Spleen (tissue), 11 donors: ENCODE results near the gene DDAH2. TPM values are rescaled to one million over a fixed set of nuclear protein-coding genes. Genes with fewer than 3 reads are reported as not detected.

Experiments used
- DNase-seq: peaks from one replicate; pipeline ENCODE4 v3.0.0-alpha.2; 2020
- H3K27ac ChIP-seq, 8 donors: fragments of 200-600 bp; sonication (generic) in 7 of 8; 1 replicate in 4 of 8; 2 replicates in 4 of 8; pipeline versions ENCODE4 v1.5.0 to v1.8.0; 2016 to 2021; ENCODE audit warnings: inconsistent platforms in 4 of 8, mild to moderate bottlenecking in 4 of 8, moderate library complexity in 1 of 8
- H3K27me3 ChIP-seq, 7 donors: fragments of 200-600 bp; sonication (generic) in 6 of 7; replicated peaks in 1 of 7; 1 replicate in 4 of 7; 2 replicates in 3 of 7; pipeline versions ENCODE4 v1.5.0 to v1.8.0; 2016 to 2021; ENCODE audit warnings: inconsistent platforms in 3 of 7, mild to moderate bottlenecking in 1 of 7
- H3K36me3 ChIP-seq, 6 donors: fragments of 200-600 bp; sonication (generic) in 5 of 6; 1 replicate in 4 of 6; 2 replicates in 2 of 6; pipeline versions ENCODE4 v1.5.0 to v1.8.0; 2016 to 2021; ENCODE audit warnings: inconsistent platforms in 2 of 6
- H3K4me1 ChIP-seq, 6 donors: fragments of 200-600 bp; sonication (generic) in 5 of 6; 1 replicate in 3 of 6; 2 replicates in 3 of 6; pipeline versions ENCODE4 v1.5.0 to v1.8.0; 2016 to 2021; ENCODE audit warnings: inconsistent platforms in 3 of 6
- H3K4me3 ChIP-seq, 8 donors: fragments of 200-600 bp; sonication (generic) in 7 of 8; 1 replicate in 4 of 8; 2 replicates in 4 of 8; pipeline versions ENCODE4 v1.5.0 to v1.8.0; 2016 to 2021; ENCODE audit warnings: inconsistent platforms in 4 of 8, mild to moderate bottlenecking in 4 of 8, moderate library complexity in 2 of 8
- H3K9me3 ChIP-seq, 8 donors: fragments of 200-600 bp; sonication (generic) in 7 of 8; 1 replicate in 4 of 8; 2 replicates in 4 of 8; pipeline versions ENCODE4 v1.5.0 to v1.8.0; 2016 to 2021; ENCODE audit warnings: inconsistent platforms in 4 of 8
- POLR2A ChIP-seq, 3 donors: fragments of 450-650 bp; IDR thresholded peaks; one replicate each; pipeline ENCODE4 v1.5.1; 2017; ENCODE audit warnings: antibody characterized with exemption in 3 of 3, mild to moderate bottlenecking in 1 of 3
- POLR2AphosphoS5 ChIP-seq, 3 donors: sonication (generic); formaldehyde crosslinking; IDR thresholded peaks; one replicate each; pipeline ENCODE4 v1.5.1; 2017; ENCODE audit warnings: antibody characterized with exemption in 3 of 3
- WGBS, 5 donors: extraction: QIAGEN DNeasy Blood & Tissue Kit in 3 of 5; methylation state at CpG; one replicate each; pipeline versions ENCODE4 v1.1.5 to v1.1.7; 2013 to 2018; 5-methylcytosine and 5-hydroxymethylcytosine counted together
- intact Hi-C: fragments of 100-400 bp; cut with DNase I; formaldehyde crosslinking; loops from one replicate; pipeline ENCODE4 v1.15.0; 2023; ENCODE audit warnings: low total_unique reads
- polyA plus RNA-seq, 3 donors: library from polyadenylated mRNA; stranded (reverse); fragments of 200-250 nt; gene quantifications; one replicate each; pipeline ENCODE4 v1.2.1, GENCODE V29; 2013
- total RNA-seq, 7 donors: library from RNA; depleted of rRNA in 3 of 7; stranded (reverse); fragments of >200 nt in 3 of 7; fragmentation: NEBNext Ultra II Directional in 4 of 7; extraction: Animal tissue kit (Norgen Biotek cat#: 25700) in 4 of 7; gene quantifications; one replicate each; pipeline versions ENCODE4 v1.1.0 to v1.2.1, GENCODE V29; 2016 to 2021
- TF ChIP-seq, protein P1 (sequence below), 11 experiments: fragments of 200-600 bp in 7 of 11; fragments of 450-650 bp in 4 of 11; sonication (generic) in 4 of 11; IDR thresholded peaks in 8 of 11; conservative IDR thresholded peaks in 3 of 11; 1 replicate in 7 of 11; 2 replicates in 4 of 11; pipeline versions ENCODE4 v1.4.0 to v1.8.0; 2016 to 2021; ENCODE audit warnings: antibody characterized with exemption in 11 of 11, inconsistent platforms in 4 of 11, mild to moderate bottlenecking in 1 of 11
- donor health status: healthy with polysubstance abuse.
- donor health status: DM: no; HTN: no; CAD: no; lungs with moderate emphysema.
- donor health status: DM: no; HTN: no; CAD: no.
- donor health status: Bipolar disorder and iron deficiency.
- donor health status: healthy.
- donor health status: DM: no; HTN: no; CAD: no.
- donor health status: DM: yes; HTN: yes; CAD: no.

Gene DDAH2
- total and polyA plus RNA-seq, 10 donors, result 63.0 to 116 (median 76.7) TPM

DNA sequence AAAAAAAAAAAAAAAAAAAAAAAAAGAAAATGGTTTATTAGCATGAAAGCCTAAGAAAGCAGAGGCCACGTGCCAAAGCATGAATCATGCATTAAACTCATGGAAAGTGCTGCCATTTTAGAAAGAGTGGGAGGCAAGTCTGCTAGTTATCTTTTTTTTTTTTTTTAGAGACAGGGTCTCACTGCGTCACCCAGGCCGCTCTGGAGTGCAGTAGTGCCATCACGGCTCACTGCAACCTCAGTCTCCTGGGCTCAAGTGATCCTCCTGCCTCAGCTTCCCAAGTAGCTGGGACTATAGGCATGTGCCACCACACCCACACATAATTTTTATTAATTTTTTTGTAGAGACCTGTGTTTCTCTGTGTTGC, 42.9 kb upstream of the DDAH2 start:
- WGBS, 5 donors, result 70 to 81% (median 79%) methylated on average over 4 of the region's 4 CpGs
- TF ChIP-seq POLR2AphosphoS5 (IDR thresholded peaks at IDR 0.05) (no peak), POLR2A (IDR thresholded peaks at IDR 0.05) (no peak)
- TF ChIP-seq, protein P1, sequence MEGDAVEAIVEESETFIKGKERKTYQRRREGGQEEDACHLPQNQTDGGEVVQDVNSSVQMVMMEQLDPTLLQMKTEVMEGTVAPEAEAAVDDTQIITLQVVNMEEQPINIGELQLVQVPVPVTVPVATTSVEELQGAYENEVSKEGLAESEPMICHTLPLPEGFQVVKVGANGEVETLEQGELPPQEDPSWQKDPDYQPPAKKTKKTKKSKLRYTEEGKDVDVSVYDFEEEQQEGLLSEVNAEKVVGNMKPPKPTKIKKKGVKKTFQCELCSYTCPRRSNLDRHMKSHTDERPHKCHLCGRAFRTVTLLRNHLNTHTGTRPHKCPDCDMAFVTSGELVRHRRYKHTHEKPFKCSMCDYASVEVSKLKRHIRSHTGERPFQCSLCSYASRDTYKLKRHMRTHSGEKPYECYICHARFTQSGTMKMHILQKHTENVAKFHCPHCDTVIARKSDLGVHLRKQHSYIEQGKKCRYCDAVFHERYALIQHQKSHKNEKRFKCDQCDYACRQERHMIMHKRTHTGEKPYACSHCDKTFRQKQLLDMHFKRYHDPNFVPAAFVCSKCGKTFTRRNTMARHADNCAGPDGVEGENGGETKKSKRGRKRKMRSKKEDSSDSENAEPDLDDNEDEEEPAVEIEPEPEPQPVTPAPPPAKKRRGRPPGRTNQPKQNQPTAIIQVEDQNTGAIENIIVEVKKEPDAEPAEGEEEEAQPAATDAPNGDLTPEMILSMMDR (IDR thresholded peaks at IDR 0.05 in 8 of 11, conservative IDR thresholded peaks at IDR 0.05 in 3 of 11), result no peak
- peak overlapping the region in 1 of 8 donors; percentile 8 for H3K27ac ChIP-seq
- intact Hi-C loops, result no loop called here
- no peaks in the 10 kb centered on the region for H3K27me3 ChIP-seq
- H3K36me3 ChIP-seq, result no peaks in the 10 kb centered on the region
- H3K9me3 ChIP-seq, result no peaks in the 10 kb centered on the region
- H3K4me3 ChIP-seq, result no peak overlapping the region
- DNase-seq, result peak; percentile 46
- H3K4me1 ChIP-seq, result peaks cover 6 to 75% (median 37%) of the 10 kb centered on the region in 6 donors

- 83 to 87% (median 85%) methylated on average over 2 of the region's 2 CpGs for WGBS, 5 donors
- no peaks in the 10 kb centered on the region for H3K9me3 ChIP-seq
- no peak for DNase-seq
- H3K4me3 ChIP-seq, result no peak overlapping the region
- no peaks in the 10 kb centered on the region for H3K36me3 ChIP-seq
- peaks cover 0 to 64% (median 33%) of the 10 kb centered on the region in 6 donors for H3K4me1 ChIP-seq
- no peaks in the 10 kb centered on the region for H3K27me3 ChIP-seq
- intact Hi-C loops, result no loop called here
- no peak for TF ChIP-seq POLR2AphosphoS5 (IDR thresholded peaks at IDR 0.05)
- TF ChIP-seq, protein P1 (IDR thresholded peaks at IDR 0.05 in 8 of 11, conservative IDR thresholded peaks at IDR 0.05 in 3 of 11), result no peak
- no peak for TF ChIP-seq POLR2A (IDR thresholded peaks at IDR 0.05)
- no peak overlapping the region for H3K27ac ChIP-seq
Measured at GRCh38 chr6:31770860-31771259, 41.8 kb upstream of the DDAH2 start.

- TF ChIP-seq POLR2AphosphoS5 (IDR thresholded peaks at IDR 0.05) (peak; percentile 17 to 68 (median 55)), POLR2A (IDR thresholded peaks at IDR 0.05) (no peak)
- TF ChIP-seq, protein P1 (IDR thresholded peaks at IDR 0.05 in 8 of 11, conservative IDR thresholded peaks at IDR 0.05 in 3 of 11), result peak; percentile 66 to 96 (median 86)
- Histone ChIP-seq H3K4me1 (peaks cover 0 to 57% (median 33%) of the 10 kb centered on the region in 6 donors), H3K27ac (peak overlapping the region in 3 of 8 donors; percentile 26 to 66 (median 51)), H3K27me3 (no peaks in the 10 kb centered on the region), H3K4me3 (no peak overlapping the region), H3K9me3 (no peaks in the 10 kb centered on the region), H3K36me3 (no peaks in the 10 kb centered on the region)
- WGBS, 5 donors, result 57 to 67% (median 61%) methylated on average over 12 of the region's 12 CpGs
- DNase-seq, result peak; percentile 96
- intact Hi-C loops, result no loop called here
Measured at GRCh38 chr6:31769684-31770371, 40.7 kb upstream of the DDAH2 start.

GRCh38 chr6:31768363-31769257, 39.5 kb upstream of the DDAH2 start:
- Histone ChIP-seq H3K4me3 (no peak overlapping the region), H3K27ac (peak overlapping the region in 4 of 8 donors; percentile 26 to 66 (median 38)), H3K9me3 (no peaks in the 10 kb centered on the region), H3K4me1 (peaks cover 0 to 57% (median 33%) of the 10 kb centered on the region in 6 donors), H3K27me3 (no peaks in the 10 kb centered on the region), H3K36me3 (no peaks in the 10 kb centered on the region)
- TF ChIP-seq POLR2AphosphoS5 (IDR thresholded peaks at IDR 0.05) (peak in 2 of 3 donors; percentile 14 to 40), POLR2A (IDR thresholded peaks at IDR 0.05) (no peak)
- DNase-seq, result peak; percentile 61
- intact Hi-C loops, result no loop called here
- WGBS, 5 donors, result 78 to 89% (median 87%) methylated on average over 18 of the region's 18 CpGs
